ENCODE results near the gene TAF4.

DNA sequence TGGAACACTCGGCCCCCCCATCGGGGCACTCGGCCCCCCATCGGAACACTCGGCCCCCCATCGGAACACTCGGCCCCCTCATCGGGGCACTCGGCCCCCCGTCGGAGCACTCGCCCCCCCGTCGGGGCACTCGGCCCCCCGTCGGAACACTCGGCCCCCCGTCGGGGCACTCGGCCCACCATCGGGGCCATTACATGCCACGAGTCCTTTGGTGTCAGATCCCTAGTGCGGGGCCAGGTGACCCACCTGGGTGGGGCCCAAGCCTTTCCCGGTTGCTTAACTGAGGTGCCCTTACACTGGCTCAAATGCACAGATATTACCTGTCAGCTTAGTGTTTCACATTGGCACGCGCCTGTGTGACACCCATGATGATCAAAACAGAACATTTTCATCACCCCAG, 95.9 kb downstream of the TAF4 start:
- TF ChIP-seq CTCF (IDR thresholded peaks at IDR 0.05; ENCODE audit: insufficient read depth, low read length, poor library complexity, severe bottlenecking) (no peak), EZH2phosphoT487 (conservative IDR thresholded peaks at IDR 0.05; ENCODE audit: low read length) (no peak)
